K562 (cell line): ENCODE results near the gene LIN28A. TPM values are rescaled to one million over a fixed set of nuclear protein-coding genes. Genes with fewer than 3 reads are reported as not detected.

Experiments
- CCAR2 ChIP-seq: fragments of 200-400 bp; formaldehyde crosslinking; IDR thresholded peaks from 2 replicates; pipeline ENCODE4 v1.6.1; 2017; ENCODE audit warnings: mild to moderate bottlenecking, low read depth, low read length
- CTCF ChIP-seq, 3 experiments: IDR thresholded peaks in 2 of 3; conservative IDR thresholded peaks in 1 of 3; 2 replicates each; pipeline ENCODE4 v1.5.1; 2011 to 2012; ENCODE audit warnings: low read length in 3 of 3, mild to moderate bottlenecking in 3 of 3, control low read depth in 2 of 3, improper control_type of control experiment in 1 of 3, inconsistent platforms in 1 of 3, low read depth in 1 of 3, mixed read lengths in 1 of 3, moderate library complexity in 1 of 3; ENCODE audit not compliant: insufficient read depth in 2 of 3
- GATAD2A ChIP-seq: fragments of 450-650 bp; IDR thresholded peaks from 2 replicates; pipeline ENCODE4 v1.6.1; 2017
- GTF3C2 ChIP-seq: IDR thresholded peaks from 3 replicates; pipeline ENCODE4 v1.6.1; 2011; ENCODE audit warnings: borderline replicate concordance, mild to moderate bottlenecking, moderate library complexity; ENCODE audit not compliant: insufficient read length; ENCODE audit errors: extremely low read depth
- NCOR1 ChIP-seq: fragments of 450-650 bp; IDR thresholded peaks from 2 replicates; pipeline ENCODE4 v1.6.1; 2016; ENCODE audit warnings: mild to moderate bottlenecking, moderate library complexity
- NFE2 ChIP-seq: IDR thresholded peaks from 2 replicates; pipeline ENCODE4 v1.6.1; 2014; ENCODE audit warnings: antibody characterized with exemption, low read depth
- NONO ChIP-seq, 2 experiments: fragments of 200-400 bp in 1 of 2; fragments of 450-650 bp in 1 of 2; formaldehyde crosslinking in 1 of 2; IDR thresholded peaks; 2 replicates each; pipeline ENCODE4 v1.6.1; 2017; ENCODE audit warnings: low read depth in 2 of 2, mild to moderate bottlenecking in 2 of 2, moderate library complexity in 2 of 2, low read length in 1 of 2
- RUNX1 ChIP-seq: sonication (generic); IDR thresholded peaks from 2 replicates; pipeline ENCODE4 v1.6.1; 2016; ENCODE audit warnings: antibody characterized with exemption, low read depth
- SMARCA4 ChIP-seq: fragments of 450-650 bp; IDR thresholded peaks from 2 replicates; pipeline ENCODE4 v1.6.1; 2016
- SMARCA5 ChIP-seq: fragments of 450-650 bp; IDR thresholded peaks from 2 replicates; pipeline ENCODE4 v1.6.1; 2016
- SP1 ChIP-seq: sonication (generic); formaldehyde crosslinking; IDR thresholded peaks from 2 replicates; pipeline ENCODE4 v1.8.1; 2022; ENCODE audit warnings: mild to moderate bottlenecking, missing genetic modification reagents
- SRF ChIP-seq, 2 experiments: fragments of 250-450, 450-650 bp in 1 of 2; sonication (Bioruptor Pico) in 1 of 2; sonication (generic) in 1 of 2; formaldehyde crosslinking; IDR thresholded peaks; 2 replicates each; pipeline versions ENCODE4 v1.5.0 to v1.5.1; 2020 to 2022; ENCODE audit warnings: mild to moderate bottlenecking in 1 of 2, missing genetic modification reagents in 1 of 2
- TEAD1 ChIP-seq, 2 experiments: fragments of 450-650 bp in 1 of 2; sonication (generic) in 1 of 2; formaldehyde crosslinking; IDR thresholded peaks; 2 replicates each; pipeline versions ENCODE4 v1.4.0 to v1.8.0; 2020 to 2022; ENCODE audit warnings: mild to moderate bottlenecking in 2 of 2, missing genetic modification reagents in 1 of 2
- ZEB2 ChIP-seq: fragments of 450-650 bp; IDR thresholded peaks from 2 replicates; pipeline ENCODE4 v1.6.1; 2016
- ZNF140 ChIP-seq: fragments of 250-450 bp; sonication (Bioruptor Pico); IDR thresholded peaks from 2 replicates; pipeline ENCODE4 v1.8.0; 2021; ENCODE audit warnings: moderate library complexity, mild to moderate bottlenecking, inconsistent platforms
- ZNF274 ChIP-seq: IDR thresholded peaks from 2 replicates; pipeline ENCODE4 v1.6.1; 2011; ENCODE audit warnings: low read depth, mild to moderate bottlenecking, low read length, moderate library complexity, borderline replicate concordance
- ZNF408 ChIP-seq: fragments of 250-450 bp; sonication (Bioruptor Pico); IDR thresholded peaks from 2 replicates; pipeline ENCODE4 v1.4.0; 2020; ENCODE audit warnings: low read depth, mild to moderate bottlenecking, moderate library complexity
- ZNF740 ChIP-seq, 3 experiments: fragments of 200-800 bp in 1 of 3; sonication (Bioruptor generic) in 1 of 3; sonication (generic) in 1 of 3; formaldehyde crosslinking in 1 of 3; IDR thresholded peaks; 2 replicates each; pipeline versions ENCODE4 v1.6.1 to v1.8.0; 2016 to 2022; ENCODE audit warnings: mild to moderate bottlenecking in 2 of 3, missing compliant biosample characterization in 2 of 3, missing genetic modification characterization in 2 of 3, missing genetic modification reagents in 1 of 3
- polyA plus RNA-seq, 8 experiments: library from polyadenylated mRNA; depleted of rRNA in 4 of 8; stranded (reverse) in 5 of 8; unstranded in 3 of 8; fragments of >200 nt; fragmentation: Nextera tagmentation in 2 of 8; fragmentation: Illumina TruSeq in 1 of 8; extraction: Ambion mirVana in 2 of 8; extraction: Trizol in 1 of 8; gene quantifications; 2 replicates each; pipeline versions ENCODE4 v1.2.1 to v1.2.3, GENCODE V29; 2011 to 2014; ENCODE audit warnings: inconsistent platforms in 1 of 8, missing spikeins in 1 of 8
- total RNA-seq, 7 experiments: library from RNA; depleted of rRNA in 6 of 7; stranded (reverse); fragments of >200 nt in 6 of 7; fragmentation: Illumina TruSeq in 2 of 7; extraction: Trizol in 2 of 7; gene quantifications; 2 replicates each; pipeline versions ENCODE4 v1.2.1 to v1.2.3, GENCODE V29; 2011 to 2021; ENCODE audit warnings: low replicate concordance in 1 of 7
- TF ChIP-seq, protein P1 (sequence below): fragments of 450-650 bp; IDR thresholded peaks from 2 replicates; pipeline ENCODE4 v1.6.1; 2016; ENCODE audit warnings: borderline replicate concordance

Gene LIN28A
- total and polyA plus RNA-seq, 9 of the 15 experiments (the other 6 are each of a cell fraction or from before 2014, with no cell fraction given), result 0.80 to 5.4 (median 3.9) TPM

- TF ChIP-seq SRF (CRISPR knock-in tag; IDR thresholded peaks at IDR 0.05), result peak in 1 of 2 experiments; percentile 90; a peak in 2 of 4 replicates
- TF ChIP-seq ZNF274, result peak; percentile 31; the same call in 1 of the 2 replicates
- TF ChIP-seq SMARCA5, result no peak
- TF ChIP-seq CTCF (IDR thresholded peaks at IDR 0.05 in 2 of 3, conservative IDR thresholded peaks at IDR 0.05 in 1 of 3; ENCODE audit: insufficient read depth in 2 of 3, low read depth in 1 of 3, low read length in 3 of 3), result 0 out of 6 replicates have a peak, but pooled peaks of 1 of the 3 experiments have one; percentile 4
- peak; percentile 7 for TF ChIP-seq GTF3C2
- TF ChIP-seq NCOR1, result peak; percentile 94
- peak; percentile 94 for TF ChIP-seq SMARCA4
- TF ChIP-seq ZNF740 (CRISPR knock-in tag; IDR thresholded peaks at IDR 0.05), result peak; percentile 82
- no peak for TF ChIP-seq ZNF740 (tag; IDR thresholded peaks at IDR 0.05)
- TF ChIP-seq SP1 (CRISPR knock-in tag), result peak; percentile 92
- TF ChIP-seq NFE2, result peak; percentile 77
- TF ChIP-seq ZNF408 (CRISPR knock-in tag), result no peak
- peak; percentile 69; the same call in 1 of the 2 replicates for TF ChIP-seq GATAD2A
- no peak for TF ChIP-seq ZNF140 (CRISPR knock-in tag)
- peak; percentile 91 for TF ChIP-seq ZEB2
- TF ChIP-seq TEAD1 (CRISPR knock-in tag; IDR thresholded peaks at IDR 0.05), result peak; percentile 69 to 83; a peak in 3 of 4 replicates
- peak in 1 of 2 experiments; percentile 65; a peak in 1 of 4 replicates for TF ChIP-seq NONO (IDR thresholded peaks at IDR 0.05; ENCODE audit: low read depth in 2 of 2, low read length in 1 of 2)
- TF ChIP-seq, protein P1, sequence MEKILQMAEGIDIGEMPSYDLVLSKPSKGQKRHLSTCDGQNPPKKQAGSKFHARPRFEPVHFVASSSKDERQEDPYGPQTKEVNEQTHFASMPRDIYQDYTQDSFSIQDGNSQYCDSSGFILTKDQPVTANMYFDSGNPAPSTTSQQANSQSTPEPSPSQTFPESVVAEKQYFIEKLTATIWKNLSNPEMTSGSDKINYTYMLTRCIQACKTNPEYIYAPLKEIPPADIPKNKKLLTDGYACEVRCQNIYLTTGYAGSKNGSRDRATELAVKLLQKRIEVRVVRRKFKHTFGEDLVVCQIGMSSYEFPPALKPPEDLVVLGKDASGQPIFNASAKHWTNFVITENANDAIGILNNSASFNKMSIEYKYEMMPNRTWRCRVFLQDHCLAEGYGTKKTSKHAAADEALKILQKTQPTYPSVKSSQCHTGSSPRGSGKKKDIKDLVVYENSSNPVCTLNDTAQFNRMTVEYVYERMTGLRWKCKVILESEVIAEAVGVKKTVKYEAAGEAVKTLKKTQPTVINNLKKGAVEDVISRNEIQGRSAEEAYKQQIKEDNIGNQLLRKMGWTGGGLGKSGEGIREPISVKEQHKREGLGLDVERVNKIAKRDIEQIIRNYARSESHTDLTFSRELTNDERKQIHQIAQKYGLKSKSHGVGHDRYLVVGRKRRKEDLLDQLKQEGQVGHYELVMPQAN, result peak; percentile 90
- peak; percentile 92 for TF ChIP-seq RUNX1
- TF ChIP-seq CCAR2, result 0 out of 2 replicates have a peak, but pooled peaks have one; percentile 76
Measured at GRCh38 chr1:26378088-26378878, 32.3 kb upstream of the LIN28A start (continued).
